GM20000 (cell line): ENCODE measurements around the gene STK24.
"Not testable (repeated sequence)": the region's sequence is repeated elsewhere in the genome, so short reads cannot be mapped to it uniquely, and the experiment has no call there.

Experiments used
- DNase-seq: peaks from one replicate; pipeline ENCODE4 v3.0.0; 2012; ENCODE audit warnings: low spot score
- CTCF ChIP-seq: IDR thresholded peaks from 2 replicates; pipeline ENCODE4 v1.5.1; 2012; ENCODE audit warnings: mild to moderate bottlenecking, control low read depth; ENCODE audit errors: extremely low read depth, missing control alignments

The STK24 gene

GRCh38 chr13:98420554-98421175 lies 156.2 kb downstream of the STK24 start:
- no peak for TF ChIP-seq CTCF
- no peak for DNase-seq

GRCh38 chr13:98419786-98420553 lies 156.9 kb downstream of the STK24 start:
- DNase-seq, result no peak
- no peak for TF ChIP-seq CTCF

- no peak for DNase-seq
- no peak for TF ChIP-seq CTCF
These were observed 160.5 kb downstream of the STK24 start for GRCh38 chr13:98416408-98416807.

- TF ChIP-seq CTCF, result no peak
- DNase-seq, result no peak
These were observed 161.4 kb downstream of the STK24 start for GRCh38 chr13:98415326-98416070.

- no peak for DNase-seq
- no peak for TF ChIP-seq CTCF
These were observed 163.1 kb downstream of the STK24 start for GRCh38 chr13:98413796-98414195.

- not testable (repeated sequence) for DNase-seq
These were observed 163.6 kb downstream of the STK24 start for GRCh38 chr13:98413278-98413677.

- no peak for DNase-seq
- TF ChIP-seq CTCF, result no peak
These were observed 165.2 kb downstream of the STK24 start for GRCh38 chr13:98411617-98412265.
